Fibroblast of mammary gland (primary cell): ENCODE results near the gene CD2AP.

Source experiments
- DNase-seq: peaks from one replicate; pipeline ENCODE4 v3.0.0-alpha.2; 2010; ENCODE audit warnings: low read depth
- H3K4me3 ChIP-seq: 2 replicates; pipeline ENCODE4 v1.5.1; 2011; ENCODE audit warnings: low read depth, mild to moderate bottlenecking, low read length, moderate library complexity; ENCODE audit not compliant: control insufficient read depth
- CTCF ChIP-seq: conservative IDR thresholded peaks from 2 replicates; pipeline ENCODE4 v1.5.1; 2011; ENCODE audit warnings: low read depth, low read length, inconsistent platforms; ENCODE audit not compliant: control insufficient read depth, insufficient read depth

The CD2AP gene

DNA sequence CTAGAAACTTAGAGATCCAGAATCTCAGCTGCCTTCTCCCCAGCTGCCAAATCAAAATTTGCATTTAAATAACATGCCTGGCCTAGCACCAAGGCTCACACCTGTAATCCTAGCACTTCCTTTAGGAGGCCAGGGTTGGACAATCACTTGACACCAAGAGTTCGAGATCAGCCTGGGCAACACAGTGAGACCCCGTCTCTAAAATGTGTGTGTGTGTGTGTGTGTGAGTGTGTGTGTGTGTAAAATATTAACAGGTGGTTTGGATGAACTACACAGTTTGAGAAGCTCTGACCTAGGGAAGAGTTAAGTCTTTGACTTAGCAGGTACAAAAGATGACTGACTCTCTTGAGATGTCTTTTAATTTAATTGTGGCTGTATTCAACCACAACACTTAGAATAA, 20.2 kb upstream of the CD2AP start:
- no peak for TF ChIP-seq CTCF
- DNase-seq, result no peak
- H3K4me3 ChIP-seq, result no peak overlapping the region

DNA sequence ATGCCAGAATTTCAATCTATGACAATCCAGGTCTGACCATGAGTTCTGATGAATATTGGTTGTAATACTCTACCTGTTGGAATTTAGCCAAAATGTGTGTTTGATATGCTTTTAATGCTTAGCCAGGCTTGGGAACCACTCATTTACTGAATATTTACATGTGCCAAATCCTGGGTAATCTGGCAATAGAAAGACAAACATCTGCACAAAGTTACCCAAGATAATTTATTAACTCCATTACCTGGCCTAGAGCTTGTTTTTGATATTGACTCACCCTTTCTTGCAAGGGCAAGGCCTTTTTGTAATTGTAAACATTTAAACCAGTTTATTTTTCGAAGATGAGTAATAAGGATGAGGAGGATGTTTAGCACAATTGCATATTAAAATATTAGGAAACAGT, 13.5 kb upstream of the CD2AP start:
- no peak for TF ChIP-seq CTCF
- DNase-seq, result peak; percentile 5
- no peak overlapping the region for H3K4me3 ChIP-seq

DNA sequence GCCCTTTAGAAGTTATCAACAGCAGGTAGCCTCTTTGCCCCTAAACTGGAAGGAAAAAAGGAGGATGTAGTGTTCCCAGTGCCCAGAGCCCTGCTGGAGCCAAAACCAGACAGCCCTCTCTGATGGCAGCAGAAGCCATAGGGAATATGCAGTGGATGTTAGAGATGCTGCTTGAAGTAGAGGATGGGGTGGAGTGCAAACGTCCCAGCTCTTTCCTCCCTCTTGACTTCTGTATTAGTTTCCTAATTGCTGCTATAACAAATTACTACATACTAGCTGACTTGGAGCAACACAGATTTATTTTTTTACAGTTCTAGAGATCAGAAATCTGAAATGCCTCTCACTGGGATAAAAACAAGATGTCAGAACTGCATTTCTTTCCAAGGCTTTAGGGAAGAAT, 12.5 kb upstream of the CD2AP start:
- TF ChIP-seq CTCF, result no peak
- no peak for DNase-seq

GRCh38 chr6:47471911-47472310, 5.7 kb upstream of the CD2AP start:
- no peak overlapping the region for H3K4me3 ChIP-seq
- no peak for TF ChIP-seq CTCF
- DNase-seq, result no peak

More for the DNA sequence above, 12.5 kb upstream of the CD2AP start:
- no peak overlapping the region for H3K4me3 ChIP-seq

DNA sequence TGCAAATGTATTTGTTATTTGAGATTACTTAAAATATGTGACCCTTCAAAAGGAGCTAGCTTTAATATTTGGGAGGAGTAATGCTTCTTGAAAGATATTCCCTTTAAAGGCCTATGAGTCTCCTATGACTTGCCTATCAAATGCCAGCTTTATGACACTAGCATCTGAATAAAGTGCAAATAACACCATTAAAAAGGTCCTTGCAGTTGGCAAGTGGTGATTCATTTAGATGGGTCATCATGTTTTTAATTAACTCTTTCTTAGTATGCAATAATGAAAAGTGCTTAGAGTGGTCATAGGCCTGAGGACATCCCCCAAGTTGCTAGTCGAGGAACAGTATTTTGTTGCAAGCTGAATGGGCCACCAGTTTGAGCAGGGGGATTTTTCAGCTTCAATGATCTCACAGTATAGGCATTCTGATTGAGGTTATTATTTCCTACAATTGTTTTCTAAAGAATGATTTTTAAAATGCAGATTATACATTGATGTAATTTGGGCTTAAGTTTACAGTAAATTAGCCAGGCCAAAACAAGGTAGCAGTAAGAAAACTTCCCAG, 3.7 kb upstream of the CD2AP start:
- H3K4me3 ChIP-seq, result no peak overlapping the region
- TF ChIP-seq CTCF, result no peak
- DNase-seq, result no peak

- no peak overlapping the region for H3K4me3 ChIP-seq
- TF ChIP-seq CTCF, result no peak
- no peak for DNase-seq
Measured at GRCh38 chr6:47475319-47475816, 2.2 kb upstream of the CD2AP start.
